ENCODE results near the gene PIGU. TPM values are rescaled to one million over a fixed set of nuclear protein-coding genes. Genes with fewer than 3 reads are reported as not detected.

PIGU gene
- polyA plus RNA-seq, 1 of the 3 experiments (the other 2 are of a cell fraction): 40.3 TPM

DNA sequence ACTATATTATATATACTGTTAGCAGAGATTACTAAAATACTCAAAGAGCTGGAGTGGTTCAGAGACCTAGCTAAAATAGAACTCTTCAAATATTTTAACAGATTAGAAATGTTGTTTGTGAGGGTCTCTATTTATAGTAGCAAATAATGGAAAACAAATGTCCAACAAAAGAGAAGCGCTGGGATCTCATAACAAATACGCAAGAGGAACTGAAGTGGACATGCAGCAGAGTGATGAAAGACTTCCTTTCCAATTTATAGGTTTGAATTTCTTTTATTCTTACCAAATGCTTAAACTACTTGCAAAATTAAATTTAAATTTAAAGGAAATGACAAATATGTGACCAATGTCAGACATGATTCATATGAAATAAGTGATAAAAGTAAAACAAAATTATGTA is 49.9 kb downstream of the PIGU start:
- Histone ChIP-seq H3K79me2 (ENCODE audit: insufficient read depth) (no peaks in the 10 kb centered on the region), H4K20me1 (ENCODE audit: insufficient read depth) (no peaks in the 10 kb centered on the region), H3K4me3 (ENCODE audit: low read depth in 2 of 2, low read length in 1 of 2) (no peak overlapping the region), H3K9me2 (no peaks in the 10 kb centered on the region), H2AFZ (ENCODE audit: low read depth) (peak overlapping the region; percentile 18; the same call in 1 of the 2 replicates), H3F3A (replicated peaks; ENCODE audit: insufficient read depth) (peaks cover 13% of the 10 kb centered on the region), H3K4me1 (ENCODE audit: control insufficient read depth in 1 of 2, insufficient read depth in 2 of 2, low read depth in 1 of 2, low read length in 1 of 2) (no peaks in the 10 kb centered on the region), H3K27ac (ENCODE audit: low read depth in 2 of 2, low read length in 1 of 2) (no peak overlapping the region), H3K27me3 (ENCODE audit: insufficient read depth) (no peaks in the 10 kb centered on the region), H3K9me3 (no peaks in the 10 kb centered on the region), H3K4me2 (no peak overlapping the region), H3K9ac (no peak overlapping the region), H3K36me3 (replicated peaks in 1 of 2; ENCODE audit: control insufficient read depth in 1 of 2, insufficient read depth in 2 of 2, low read length in 1 of 2) (peaks cover 2 to 16% of the 10 kb centered on the region in 2 experiments)
- TF ChIP-seq NRF1 (IDR thresholded peaks at IDR 0.05; ENCODE audit: low read depth, low read length) (no peak), RCOR1 (IDR thresholded peaks at IDR 0.05; ENCODE audit: low read length) (no peak), TCF12 (IDR thresholded peaks at IDR 0.05) (no peak), YY1 (IDR thresholded peaks at IDR 0.05; ENCODE audit: low read depth) (no peak)
- TF ChIP-seq, protein P1, sequence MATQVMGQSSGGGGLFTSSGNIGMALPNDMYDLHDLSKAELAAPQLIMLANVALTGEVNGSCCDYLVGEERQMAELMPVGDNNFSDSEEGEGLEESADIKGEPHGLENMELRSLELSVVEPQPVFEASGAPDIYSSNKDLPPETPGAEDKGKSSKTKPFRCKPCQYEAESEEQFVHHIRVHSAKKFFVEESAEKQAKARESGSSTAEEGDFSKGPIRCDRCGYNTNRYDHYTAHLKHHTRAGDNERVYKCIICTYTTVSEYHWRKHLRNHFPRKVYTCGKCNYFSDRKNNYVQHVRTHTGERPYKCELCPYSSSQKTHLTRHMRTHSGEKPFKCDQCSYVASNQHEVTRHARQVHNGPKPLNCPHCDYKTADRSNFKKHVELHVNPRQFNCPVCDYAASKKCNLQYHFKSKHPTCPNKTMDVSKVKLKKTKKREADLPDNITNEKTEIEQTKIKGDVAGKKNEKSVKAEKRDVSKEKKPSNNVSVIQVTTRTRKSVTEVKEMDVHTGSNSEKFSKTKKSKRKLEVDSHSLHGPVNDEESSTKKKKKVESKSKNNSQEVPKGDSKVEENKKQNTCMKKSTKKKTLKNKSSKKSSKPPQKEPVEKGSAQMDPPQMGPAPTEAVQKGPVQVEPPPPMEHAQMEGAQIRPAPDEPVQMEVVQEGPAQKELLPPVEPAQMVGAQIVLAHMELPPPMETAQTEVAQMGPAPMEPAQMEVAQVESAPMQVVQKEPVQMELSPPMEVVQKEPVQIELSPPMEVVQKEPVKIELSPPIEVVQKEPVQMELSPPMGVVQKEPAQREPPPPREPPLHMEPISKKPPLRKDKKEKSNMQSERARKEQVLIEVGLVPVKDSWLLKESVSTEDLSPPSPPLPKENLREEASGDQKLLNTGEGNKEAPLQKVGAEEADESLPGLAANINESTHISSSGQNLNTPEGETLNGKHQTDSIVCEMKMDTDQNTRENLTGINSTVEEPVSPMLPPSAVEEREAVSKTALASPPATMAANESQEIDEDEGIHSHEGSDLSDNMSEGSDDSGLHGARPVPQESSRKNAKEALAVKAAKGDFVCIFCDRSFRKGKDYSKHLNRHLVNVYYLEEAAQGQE (IDR thresholded peaks at IDR 0.05; ENCODE audit: low read depth, low read length): no peak
- TF ChIP-seq, protein P2, sequence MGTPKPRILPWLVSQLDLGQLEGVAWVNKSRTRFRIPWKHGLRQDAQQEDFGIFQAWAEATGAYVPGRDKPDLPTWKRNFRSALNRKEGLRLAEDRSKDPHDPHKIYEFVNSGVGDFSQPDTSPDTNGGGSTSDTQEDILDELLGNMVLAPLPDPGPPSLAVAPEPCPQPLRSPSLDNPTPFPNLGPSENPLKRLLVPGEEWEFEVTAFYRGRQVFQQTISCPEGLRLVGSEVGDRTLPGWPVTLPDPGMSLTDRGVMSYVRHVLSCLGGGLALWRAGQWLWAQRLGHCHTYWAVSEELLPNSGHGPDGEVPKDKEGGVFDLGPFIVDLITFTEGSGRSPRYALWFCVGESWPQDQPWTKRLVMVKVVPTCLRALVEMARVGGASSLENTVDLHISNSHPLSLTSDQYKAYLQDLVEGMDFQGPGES (IDR thresholded peaks at IDR 0.05; ENCODE audit: low read depth, low read length): no peak
- TF ChIP-seq, protein P3, sequence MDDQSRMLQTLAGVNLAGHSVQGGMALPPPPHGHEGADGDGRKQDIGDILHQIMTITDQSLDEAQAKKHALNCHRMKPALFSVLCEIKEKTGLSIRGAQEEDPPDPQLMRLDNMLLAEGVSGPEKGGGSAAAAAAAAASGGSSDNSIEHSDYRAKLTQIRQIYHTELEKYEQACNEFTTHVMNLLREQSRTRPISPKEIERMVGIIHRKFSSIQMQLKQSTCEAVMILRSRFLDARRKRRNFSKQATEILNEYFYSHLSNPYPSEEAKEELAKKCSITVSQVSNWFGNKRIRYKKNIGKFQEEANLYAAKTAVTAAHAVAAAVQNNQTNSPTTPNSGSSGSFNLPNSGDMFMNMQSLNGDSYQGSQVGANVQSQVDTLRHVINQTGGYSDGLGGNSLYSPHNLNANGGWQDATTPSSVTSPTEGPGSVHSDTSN (IDR thresholded peaks at IDR 0.05): no peak
- TF ChIP-seq, protein P4, sequence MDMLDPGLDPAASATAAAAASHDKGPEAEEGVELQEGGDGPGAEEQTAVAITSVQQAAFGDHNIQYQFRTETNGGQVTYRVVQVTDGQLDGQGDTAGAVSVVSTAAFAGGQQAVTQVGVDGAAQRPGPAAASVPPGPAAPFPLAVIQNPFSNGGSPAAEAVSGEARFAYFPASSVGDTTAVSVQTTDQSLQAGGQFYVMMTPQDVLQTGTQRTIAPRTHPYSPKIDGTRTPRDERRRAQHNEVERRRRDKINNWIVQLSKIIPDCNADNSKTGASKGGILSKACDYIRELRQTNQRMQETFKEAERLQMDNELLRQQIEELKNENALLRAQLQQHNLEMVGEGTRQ (IDR thresholded peaks at IDR 0.05; ENCODE audit: borderline replicate concordance, low read depth, low read length): no peak
- 62% methylated on average over 2 of the region's 2 CpGs for WGBS (ENCODE audit: low lambda C conversion rate)
- ChIA-PET CTCF (interaction anchor here (0.5 to 1.3 kb wide), 2 partner anchors 55 to 314 kb away, joined by 3 to 4 read pairs; no protein-coding TSS in a partner anchor), POLR2A (no interaction called here)
- DNase-seq: no peak

DNA sequence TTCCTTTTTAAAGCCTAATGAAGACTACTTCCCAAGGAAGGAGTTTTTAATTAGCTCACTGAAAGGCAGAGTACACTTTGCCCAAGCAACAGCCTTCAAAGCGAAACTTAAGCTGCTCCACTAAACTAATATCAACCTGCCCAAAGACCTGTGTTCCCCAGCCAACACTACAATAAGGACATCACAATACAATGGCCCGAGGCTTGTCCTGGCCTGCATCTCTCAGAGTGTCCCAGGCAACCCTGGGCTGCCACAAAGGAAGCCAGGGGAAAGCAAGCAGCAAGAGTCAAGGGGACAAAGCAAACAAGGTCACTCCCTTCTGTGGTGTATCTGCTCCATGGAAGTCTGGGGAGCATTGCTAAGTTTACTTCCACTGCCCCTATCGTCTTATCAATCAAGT is 52.3 kb downstream of the PIGU start:
- H3K4me2 ChIP-seq: no peak overlapping the region
- H3K9ac ChIP-seq: no peak overlapping the region
- WGBS (ENCODE audit: low lambda C conversion rate): 68% methylated on average over 3 of the region's 3 CpGs
- H3K79me2 ChIP-seq (ENCODE audit: insufficient read depth): no peaks in the 10 kb centered on the region
- POLR2A ChIA-PET: no interaction called here
- no peak overlapping the region for H3K4me3 ChIP-seq (ENCODE audit: low read depth in 2 of 2, low read length in 1 of 2)
- no peaks in the 10 kb centered on the region for H3K27me3 ChIP-seq (ENCODE audit: insufficient read depth)
- DNase-seq: no peak
- H3K27ac ChIP-seq (ENCODE audit: low read depth in 2 of 2, low read length in 1 of 2): no peak overlapping the region
- no peaks in the 10 kb centered on the region for H3K9me2 ChIP-seq
- no peaks in the 10 kb centered on the region for H3K4me1 ChIP-seq (ENCODE audit: control insufficient read depth in 1 of 2, insufficient read depth in 2 of 2, low read depth in 1 of 2, low read length in 1 of 2)
- TF ChIP-seq FOXM1 (IDR thresholded peaks at IDR 0.05; ENCODE audit: low read depth): no peak
- no peak for TF ChIP-seq RXRA (IDR thresholded peaks at IDR 0.05; ENCODE audit: borderline replicate concordance, low read depth)
- TF ChIP-seq, protein P3 (IDR thresholded peaks at IDR 0.05): no peak
- no peak for TF ChIP-seq RAD21 (IDR thresholded peaks at IDR 0.05; ENCODE audit: low read length)
- TF ChIP-seq FOSL2 (IDR thresholded peaks at IDR 0.05; ENCODE audit: borderline replicate concordance, low read depth): no peak
- TF ChIP-seq, protein P5, sequence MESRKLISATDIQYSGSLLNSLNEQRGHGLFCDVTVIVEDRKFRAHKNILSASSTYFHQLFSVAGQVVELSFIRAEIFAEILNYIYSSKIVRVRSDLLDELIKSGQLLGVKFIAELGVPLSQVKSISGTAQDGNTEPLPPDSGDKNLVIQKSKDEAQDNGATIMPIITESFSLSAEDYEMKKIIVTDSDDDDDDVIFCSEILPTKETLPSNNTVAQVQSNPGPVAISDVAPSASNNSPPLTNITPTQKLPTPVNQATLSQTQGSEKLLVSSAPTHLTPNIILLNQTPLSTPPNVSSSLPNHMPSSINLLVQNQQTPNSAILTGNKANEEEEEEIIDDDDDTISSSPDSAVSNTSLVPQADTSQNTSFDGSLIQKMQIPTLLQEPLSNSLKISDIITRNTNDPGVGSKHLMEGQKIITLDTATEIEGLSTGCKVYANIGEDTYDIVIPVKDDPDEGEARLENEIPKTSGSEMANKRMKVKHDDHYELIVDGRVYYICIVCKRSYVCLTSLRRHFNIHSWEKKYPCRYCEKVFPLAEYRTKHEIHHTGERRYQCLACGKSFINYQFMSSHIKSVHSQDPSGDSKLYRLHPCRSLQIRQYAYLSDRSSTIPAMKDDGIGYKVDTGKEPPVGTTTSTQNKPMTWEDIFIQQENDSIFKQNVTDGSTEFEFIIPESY (IDR thresholded peaks at IDR 0.05; ENCODE audit: borderline replicate concordance, low read depth): no peak
- TF ChIP-seq YY1 (IDR thresholded peaks at IDR 0.05; ENCODE audit: low read depth): no peak
- TF ChIP-seq EP300 (IDR thresholded peaks at IDR 0.05; ENCODE audit: borderline replicate concordance in 1 of 2, low read depth in 1 of 2, low read length in 1 of 2): no peak
- no peak for TF ChIP-seq JUND (IDR thresholded peaks at IDR 0.05)
- TF ChIP-seq MEF2A (IDR thresholded peaks at IDR 0.05; ENCODE audit: borderline replicate concordance, low read depth): no peak
- peaks cover 13% of the 10 kb centered on the region for H3F3A ChIP-seq (replicated peaks; ENCODE audit: insufficient read depth)
- no peaks in the 10 kb centered on the region for H3K9me3 ChIP-seq
- no peak overlapping the region for H2AFZ ChIP-seq (ENCODE audit: low read depth)
- no peaks in the 10 kb centered on the region for H4K20me1 ChIP-seq (ENCODE audit: insufficient read depth)
- CTCF ChIA-PET: interaction anchor here (0.6 to 1.0 kb wide), 2 partner anchors 312 to 522 kb away, joined by 3 read pairs; no protein-coding TSS in a partner anchor
- H3K36me3 ChIP-seq (replicated peaks in 1 of 2; ENCODE audit: control insufficient read depth in 1 of 2, insufficient read depth in 2 of 2, low read length in 1 of 2): peaks cover 0 to 16% of the 10 kb centered on the region in 2 experiments
